Measurements from ENCODE around the gene CENPE.
A peak's percentile ranks its signal among the peaks of the same experiment; 100 is the strongest.

DNA sequence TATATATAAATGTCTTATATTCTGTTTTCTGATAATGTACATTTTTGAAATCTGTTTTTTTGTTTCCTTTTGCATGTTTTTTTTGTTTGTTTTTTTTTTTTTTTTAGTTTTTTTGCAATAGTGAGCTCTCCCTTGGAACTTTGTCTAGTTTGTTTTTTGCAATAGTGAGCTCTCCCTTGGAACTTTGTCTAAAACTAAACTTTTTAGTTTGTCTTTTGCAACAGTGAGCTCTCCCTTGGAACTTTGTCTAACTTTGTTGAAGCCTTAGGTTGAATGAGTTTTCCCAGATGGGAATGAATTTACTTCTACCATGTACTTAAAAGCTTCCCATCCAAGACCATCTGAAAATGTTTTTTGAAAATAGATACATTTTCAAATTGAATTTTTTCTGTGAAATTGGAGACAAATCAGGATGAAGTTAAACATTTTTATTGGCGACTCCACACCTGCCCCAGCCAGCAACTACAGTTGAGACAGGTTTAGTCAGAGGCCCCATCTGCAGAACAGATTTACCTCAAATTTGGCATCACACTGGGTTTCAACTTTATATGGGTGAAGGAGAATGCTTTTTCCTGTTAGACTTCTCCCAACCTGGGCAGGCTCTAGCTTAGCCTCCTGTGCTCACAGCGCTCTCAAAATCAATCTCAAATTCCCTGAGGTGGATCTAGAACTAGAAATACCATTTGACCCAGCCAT is 137.5 kb downstream of the CENPE start:
- TF ChIP-seq RXRA (IDR thresholded peaks at IDR 0.05) (peak; percentile 38 to 47), FOXA2 (IDR thresholded peaks at IDR 0.05) (no peak)
- TF ChIP-seq, protein P1, sequence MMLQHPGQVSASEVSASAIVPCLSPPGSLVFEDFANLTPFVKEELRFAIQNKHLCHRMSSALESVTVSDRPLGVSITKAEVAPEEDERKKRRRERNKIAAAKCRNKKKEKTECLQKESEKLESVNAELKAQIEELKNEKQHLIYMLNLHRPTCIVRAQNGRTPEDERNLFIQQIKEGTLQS (IDR thresholded peaks at IDR 0.05), result no peak
- TF ChIP-seq, protein P2, sequence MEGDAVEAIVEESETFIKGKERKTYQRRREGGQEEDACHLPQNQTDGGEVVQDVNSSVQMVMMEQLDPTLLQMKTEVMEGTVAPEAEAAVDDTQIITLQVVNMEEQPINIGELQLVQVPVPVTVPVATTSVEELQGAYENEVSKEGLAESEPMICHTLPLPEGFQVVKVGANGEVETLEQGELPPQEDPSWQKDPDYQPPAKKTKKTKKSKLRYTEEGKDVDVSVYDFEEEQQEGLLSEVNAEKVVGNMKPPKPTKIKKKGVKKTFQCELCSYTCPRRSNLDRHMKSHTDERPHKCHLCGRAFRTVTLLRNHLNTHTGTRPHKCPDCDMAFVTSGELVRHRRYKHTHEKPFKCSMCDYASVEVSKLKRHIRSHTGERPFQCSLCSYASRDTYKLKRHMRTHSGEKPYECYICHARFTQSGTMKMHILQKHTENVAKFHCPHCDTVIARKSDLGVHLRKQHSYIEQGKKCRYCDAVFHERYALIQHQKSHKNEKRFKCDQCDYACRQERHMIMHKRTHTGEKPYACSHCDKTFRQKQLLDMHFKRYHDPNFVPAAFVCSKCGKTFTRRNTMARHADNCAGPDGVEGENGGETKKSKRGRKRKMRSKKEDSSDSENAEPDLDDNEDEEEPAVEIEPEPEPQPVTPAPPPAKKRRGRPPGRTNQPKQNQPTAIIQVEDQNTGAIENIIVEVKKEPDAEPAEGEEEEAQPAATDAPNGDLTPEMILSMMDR (IDR thresholded peaks at IDR 0.05; ENCODE audit: low read depth, low read length, missing input control), result no peak
- TF ChIP-seq, protein P3, sequence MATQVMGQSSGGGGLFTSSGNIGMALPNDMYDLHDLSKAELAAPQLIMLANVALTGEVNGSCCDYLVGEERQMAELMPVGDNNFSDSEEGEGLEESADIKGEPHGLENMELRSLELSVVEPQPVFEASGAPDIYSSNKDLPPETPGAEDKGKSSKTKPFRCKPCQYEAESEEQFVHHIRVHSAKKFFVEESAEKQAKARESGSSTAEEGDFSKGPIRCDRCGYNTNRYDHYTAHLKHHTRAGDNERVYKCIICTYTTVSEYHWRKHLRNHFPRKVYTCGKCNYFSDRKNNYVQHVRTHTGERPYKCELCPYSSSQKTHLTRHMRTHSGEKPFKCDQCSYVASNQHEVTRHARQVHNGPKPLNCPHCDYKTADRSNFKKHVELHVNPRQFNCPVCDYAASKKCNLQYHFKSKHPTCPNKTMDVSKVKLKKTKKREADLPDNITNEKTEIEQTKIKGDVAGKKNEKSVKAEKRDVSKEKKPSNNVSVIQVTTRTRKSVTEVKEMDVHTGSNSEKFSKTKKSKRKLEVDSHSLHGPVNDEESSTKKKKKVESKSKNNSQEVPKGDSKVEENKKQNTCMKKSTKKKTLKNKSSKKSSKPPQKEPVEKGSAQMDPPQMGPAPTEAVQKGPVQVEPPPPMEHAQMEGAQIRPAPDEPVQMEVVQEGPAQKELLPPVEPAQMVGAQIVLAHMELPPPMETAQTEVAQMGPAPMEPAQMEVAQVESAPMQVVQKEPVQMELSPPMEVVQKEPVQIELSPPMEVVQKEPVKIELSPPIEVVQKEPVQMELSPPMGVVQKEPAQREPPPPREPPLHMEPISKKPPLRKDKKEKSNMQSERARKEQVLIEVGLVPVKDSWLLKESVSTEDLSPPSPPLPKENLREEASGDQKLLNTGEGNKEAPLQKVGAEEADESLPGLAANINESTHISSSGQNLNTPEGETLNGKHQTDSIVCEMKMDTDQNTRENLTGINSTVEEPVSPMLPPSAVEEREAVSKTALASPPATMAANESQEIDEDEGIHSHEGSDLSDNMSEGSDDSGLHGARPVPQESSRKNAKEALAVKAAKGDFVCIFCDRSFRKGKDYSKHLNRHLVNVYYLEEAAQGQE (IDR thresholded peaks at IDR 0.05), result peak; percentile 29

Data from liver (tissue), 3 donors.